Loucy (cell line): ENCODE measurements around the gene OR2T27.

Experiments used
- H2AFZ ChIP-seq: fragments of 200-600 bp; sonication (generic); 2 replicates; pipeline ENCODE4 v1.6.0; 2016; ENCODE audit warnings: antibody characterized with exemption, mild to moderate bottlenecking, low read length, moderate library complexity
- H3F3A ChIP-seq: fragments of 200-600 bp; 2 replicates; pipeline ENCODE4 v1.6.0; 2016; ENCODE audit warnings: antibody characterized with exemption, low read depth, mild to moderate bottlenecking
- H3K27me3 ChIP-seq: fragments of 200-600 bp; sonication (generic); 2 replicates; pipeline ENCODE4 v1.6.1; 2014; ENCODE audit warnings: low read length, mild to moderate bottlenecking; ENCODE audit not compliant: insufficient read depth, poor library complexity, severe bottlenecking
- H3K36me3 ChIP-seq: fragments of 200-600 bp; sonication (generic); 2 replicates; pipeline ENCODE4 v1.6.1; 2016; ENCODE audit warnings: low read length; ENCODE audit not compliant: insufficient read depth
- H3K4me1 ChIP-seq: fragments of 200-600 bp; sonication (generic); 2 replicates; pipeline ENCODE4 v1.5.1; 2014; ENCODE audit warnings: low read length, mild to moderate bottlenecking; ENCODE audit not compliant: insufficient read depth, poor library complexity, severe bottlenecking
- H3K4me2 ChIP-seq: fragments of 200-600 bp; sonication (generic); 2 replicates; pipeline ENCODE4 v1.6.0; 2014; ENCODE audit warnings: antibody characterized with exemption, low read length, low read depth, mild to moderate bottlenecking; ENCODE audit not compliant: poor library complexity, severe bottlenecking
- H3K4me3 ChIP-seq: fragments of 200-600 bp; sonication (generic); 2 replicates; pipeline ENCODE4 v1.5.1; 2014; ENCODE audit warnings: low read length, mild to moderate bottlenecking, mixed read lengths; ENCODE audit not compliant: poor library complexity, severe bottlenecking
- H3K79me2 ChIP-seq: fragments of 200-600 bp; sonication (generic); 2 replicates; pipeline ENCODE4 v1.6.1; 2014; ENCODE audit warnings: low read length; ENCODE audit not compliant: insufficient read depth
- H3K9ac ChIP-seq: fragments of 200-600 bp; sonication (generic); 2 replicates; pipeline ENCODE4 v1.6.0; 2014; ENCODE audit warnings: mild to moderate bottlenecking, low read depth, low read length, moderate library complexity; ENCODE audit not compliant: poor library complexity, severe bottlenecking
- H3K9me2 ChIP-seq: fragments of 200-600 bp; sonication (generic); replicated peaks from 2 replicates; pipeline ENCODE4 v1.6.1; 2016; ENCODE audit warnings: low read depth, low read length, mixed read lengths
- H3K9me3 ChIP-seq: fragments of 200-600 bp; sonication (generic); 2 replicates; pipeline ENCODE4 v1.6.1; 2014; ENCODE audit warnings: mild to moderate bottlenecking, antibody characterized with exemption, low read length, low read depth; ENCODE audit not compliant: insufficient read depth
- H4K20me1 ChIP-seq: fragments of 200-600 bp; sonication (generic); 2 replicates; pipeline ENCODE4 v1.6.0; 2014; ENCODE audit warnings: antibody characterized with exemption, low read length, mild to moderate bottlenecking; ENCODE audit not compliant: insufficient read depth, poor library complexity, severe bottlenecking
- CTCF ChIP-seq: fragments of 200-600 bp; sonication (generic); conservative IDR thresholded peaks from 2 replicates; pipeline ENCODE4 v1.5.1; 2014; ENCODE audit warnings: mild to moderate bottlenecking, antibody characterized with exemption, low read length
- EZH2phosphoT487 ChIP-seq: fragments of 200-600 bp; IDR thresholded peaks from 2 replicates; pipeline ENCODE4 v1.6.1; 2018; ENCODE audit warnings: antibody characterized with exemption, mild to moderate bottlenecking, moderate library complexity, borderline replicate concordance

OR2T27 gene

GRCh38 chr1:248688527-248689298, 33.4 kb upstream of the OR2T27 start:
- no peak overlapping the region for H3K9ac ChIP-seq
- no peaks in the 10 kb centered on the region for H3K36me3 ChIP-seq
- no peak overlapping the region for H3K4me3 ChIP-seq
- H3F3A ChIP-seq = no peaks in the 10 kb centered on the region
- H3K9me3 ChIP-seq = no peaks in the 10 kb centered on the region; the same call in 1 of the 2 replicates
- TF ChIP-seq EZH2phosphoT487 (no peak), CTCF (no peak)
- no peaks in the 10 kb centered on the region for H3K9me2 ChIP-seq
- no peaks in the 10 kb centered on the region for H3K27me3 ChIP-seq
- no peak overlapping the region for H3K4me2 ChIP-seq
- H3K4me1 ChIP-seq = no peaks in the 10 kb centered on the region
- no peaks in the 10 kb centered on the region for H4K20me1 ChIP-seq
- no peak overlapping the region for H2AFZ ChIP-seq
- H3K79me2 ChIP-seq = no peaks in the 10 kb centered on the region

- Histone ChIP-seq H2AFZ (no peak overlapping the region), H3K9me2 (no peaks in the 10 kb centered on the region), H3K4me2 (no peak overlapping the region), H3K27me3 (no peaks in the 10 kb centered on the region), H3K79me2 (no peaks in the 10 kb centered on the region), H3K9ac (no peak overlapping the region), H3K4me1 (no peaks in the 10 kb centered on the region), H3K9me3 (no peaks in the 10 kb centered on the region; the same call in 1 of the 2 replicates), H3F3A (no peaks in the 10 kb centered on the region), H3K36me3 (no peaks in the 10 kb centered on the region), H3K4me3 (no peak overlapping the region), H4K20me1 (no peaks in the 10 kb centered on the region)
- TF ChIP-seq CTCF = peak; percentile 59
- TF ChIP-seq EZH2phosphoT487 = no peak
These were observed 31.5 kb upstream of the OR2T27 start for GRCh38 chr1:248686815-248687214.

- Histone ChIP-seq H3K9ac (no peak overlapping the region), H3F3A (no peaks in the 10 kb centered on the region), H2AFZ (no peak overlapping the region), H3K4me3 (no peak overlapping the region), H3K36me3 (no peaks in the 10 kb centered on the region), H3K4me2 (no peak overlapping the region), H3K9me2 (no peaks in the 10 kb centered on the region), H3K4me1 (no peaks in the 10 kb centered on the region), H4K20me1 (no peaks in the 10 kb centered on the region), H3K79me2 (no peaks in the 10 kb centered on the region), H3K9me3 (no peaks in the 10 kb centered on the region; the same call in 1 of the 2 replicates), H3K27me3 (no peaks in the 10 kb centered on the region)
- TF ChIP-seq EZH2phosphoT487 (no peak), CTCF (no peak)
These were observed 26.3 kb upstream of the OR2T27 start for GRCh38 chr1:248681651-248682050.
